Activated CD8-positive, alpha-beta memory T cell treated with anti-CD3 and anti-CD28 coated beads for 36 hours (primary cell): ENCODE measurements around the gene MMP24OS. TPM values are rescaled to one million over a fixed set of nuclear protein-coding genes. Genes with fewer than 3 reads are reported as not detected.

Experiments used
- CTCF ChIA-PET: fragments of 350-600 bp; sonication (Branson Sonifier 250); formaldehyde crosslinking; loops from one replicate; lab custom pipeline; 2021; ENCODE audit warnings: antibody characterized with exemption; lab: Charles Lee
- POLR2A ChIA-PET: fragments of 350-600 bp; sonication (Branson Sonifier 250); formaldehyde crosslinking; loops from one replicate; lab custom pipeline; 2021; ENCODE audit warnings: antibody characterized with exemption; lab: Charles Lee
- total RNA-seq, 2 experiments: library from RNA; stranded (reverse); gene quantifications; one replicate each; pipeline ENCODE4 v1.2.3, GENCODE V29; 2021

MMP24OS gene
- total RNA-seq, 2 experiments from 2014 or later = 28.4 to 29.9 TPM

GRCh38 chr20:35311409-35311808 is 33.5 kb upstream of the MMP24OS start:
- CTCF ChIA-PET = interaction anchor here (1.1 to 3.8 kb wide), 2 partner anchors 10 to 18 kb away, joined by 4 to 13 read pairs; no protein-coding TSS in a partner anchor
- POLR2A ChIA-PET = interaction anchor here (0.6 kb wide), 1 partner anchor 226 kb away, joined by 3 read pairs; no protein-coding TSS in a partner anchor

GRCh38 chr20:35307666-35308653 is 30.0 kb upstream of the MMP24OS start:
- ChIA-PET POLR2A (no interaction called here), CTCF (interaction anchor here (0.7 to 3.8 kb wide), 4 partner anchors 7 to 24 kb away, joined by 3 to 13 read pairs (median 4); no protein-coding TSS in a partner anchor)

DNA sequence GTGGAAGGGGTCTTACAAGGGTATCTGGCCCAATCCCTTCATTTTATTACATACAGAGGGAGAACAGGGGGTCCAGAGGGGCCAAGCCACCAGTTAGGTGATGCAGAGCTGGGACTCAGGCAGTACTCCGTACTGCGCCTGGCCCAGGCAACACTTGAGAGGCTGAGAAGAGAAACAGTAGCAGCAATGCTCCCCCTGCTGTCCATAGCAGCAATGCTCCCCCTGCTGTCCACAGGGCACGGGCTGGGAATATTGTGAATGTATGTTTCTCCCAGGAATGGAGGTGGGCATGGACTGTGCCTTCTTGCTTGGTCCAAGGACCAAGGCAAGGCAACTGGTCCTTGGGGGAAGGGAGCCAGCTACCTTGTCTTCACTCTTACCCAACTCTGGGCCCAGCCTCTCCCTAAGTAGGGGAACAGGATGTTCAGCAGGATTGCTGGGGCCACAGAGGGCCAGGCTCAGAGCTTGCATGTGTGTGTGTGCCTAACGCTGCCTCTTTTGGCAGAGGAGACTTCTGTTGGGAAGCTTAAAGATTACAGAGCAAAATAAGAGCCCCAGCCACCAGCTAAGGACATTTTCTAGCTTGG is 29.1 kb upstream of the MMP24OS start:
- POLR2A ChIA-PET = no interaction called here

DNA sequence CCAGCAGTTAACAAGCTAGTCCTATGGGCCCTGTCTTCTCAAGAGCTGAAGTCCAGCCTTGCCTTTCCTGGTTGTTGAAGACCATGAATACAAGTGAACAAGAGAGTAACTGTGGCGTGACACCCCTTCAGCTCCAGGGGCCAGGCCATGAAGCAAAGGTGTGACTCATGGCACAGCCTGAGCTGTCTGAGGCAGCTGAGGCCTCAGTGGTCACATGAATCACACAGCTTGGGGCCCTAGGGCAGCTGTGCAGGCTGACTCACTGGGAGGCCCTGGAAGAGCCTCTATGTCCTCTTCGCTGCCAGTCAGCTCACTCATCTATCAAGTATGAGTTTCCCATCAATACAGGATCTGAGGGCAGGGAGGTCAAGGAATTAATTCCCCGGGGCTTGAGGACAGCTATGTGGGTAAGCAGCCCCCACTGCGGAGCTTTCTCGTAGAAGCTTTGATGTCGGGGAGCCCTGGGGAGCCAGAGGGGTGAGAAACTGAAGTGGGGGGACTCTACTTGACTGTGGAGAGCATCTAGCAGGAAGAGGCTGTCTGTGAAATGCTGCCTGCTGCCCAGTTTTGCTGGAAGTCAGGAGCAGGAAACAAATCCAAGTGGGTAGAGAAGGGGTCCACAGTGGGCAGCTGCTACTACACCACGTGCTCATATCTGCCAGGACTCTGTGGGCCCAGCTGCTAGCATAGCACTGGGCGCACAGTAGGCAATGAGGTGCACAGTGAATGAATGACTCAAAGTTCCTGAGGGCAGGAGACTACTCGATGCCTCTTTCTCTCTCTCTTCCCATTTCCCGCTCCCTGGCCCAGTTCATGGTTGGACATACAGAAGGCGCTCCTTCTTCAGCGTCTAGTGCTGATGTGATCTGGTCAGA is 28.0 kb upstream of the MMP24OS start:
- CTCF ChIA-PET = interaction anchor here (0.6 to 3.6 kb wide), 15 partner anchors 9 to 403 kb away, joined by 3 to 37 read pairs (median 4); partner anchors contain the start of gene CEP250
- POLR2A ChIA-PET = interaction anchor here (0.5 to 1.1 kb wide), 6 partner anchors 21 to 77 kb away, joined by 3 to 7 read pairs (median 4); partner anchors contain the start of gene EIF6

More for the DNA sequence above, 29.1 kb upstream of the MMP24OS start:
- CTCF ChIA-PET = interaction anchor here (0.6 to 1.5 kb wide), 6 partner anchors 8 to 404 kb away, joined by 3 to 4 read pairs (median 4); no protein-coding TSS in a partner anchor

DNA sequence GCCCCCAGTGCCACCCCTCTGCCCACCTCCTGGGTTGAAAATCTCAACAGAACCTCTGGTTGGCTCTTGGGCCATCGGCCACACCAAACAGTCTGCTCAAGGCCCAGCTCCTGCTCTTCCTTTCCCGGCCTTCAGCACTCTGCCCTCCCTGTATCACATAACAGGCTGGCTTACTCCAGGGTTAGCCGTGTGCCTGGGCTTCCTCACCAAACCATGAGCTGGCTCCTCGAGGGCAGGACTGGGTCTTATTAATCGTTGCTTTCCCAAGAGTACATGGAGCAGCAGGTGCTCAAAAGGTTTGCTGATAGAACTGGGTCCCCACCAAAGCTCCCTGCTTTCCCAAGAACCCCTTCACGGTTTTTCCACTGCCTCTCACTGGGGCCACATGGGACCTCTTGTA is 27.0 kb upstream of the MMP24OS start:
- ChIA-PET CTCF (interaction anchor here (0.6 to 3.6 kb wide), 18 partner anchors 10 to 209 kb away, joined by 3 to 37 read pairs (median 4); partner anchors contain the start of genes CEP250 and MMP24OS), POLR2A (interaction anchor here (0.5 to 1.1 kb wide), 5 partner anchors 20 to 41 kb away, joined by 3 to 7 read pairs (median 3); partner anchors contain the start of gene EIF6)

DNA sequence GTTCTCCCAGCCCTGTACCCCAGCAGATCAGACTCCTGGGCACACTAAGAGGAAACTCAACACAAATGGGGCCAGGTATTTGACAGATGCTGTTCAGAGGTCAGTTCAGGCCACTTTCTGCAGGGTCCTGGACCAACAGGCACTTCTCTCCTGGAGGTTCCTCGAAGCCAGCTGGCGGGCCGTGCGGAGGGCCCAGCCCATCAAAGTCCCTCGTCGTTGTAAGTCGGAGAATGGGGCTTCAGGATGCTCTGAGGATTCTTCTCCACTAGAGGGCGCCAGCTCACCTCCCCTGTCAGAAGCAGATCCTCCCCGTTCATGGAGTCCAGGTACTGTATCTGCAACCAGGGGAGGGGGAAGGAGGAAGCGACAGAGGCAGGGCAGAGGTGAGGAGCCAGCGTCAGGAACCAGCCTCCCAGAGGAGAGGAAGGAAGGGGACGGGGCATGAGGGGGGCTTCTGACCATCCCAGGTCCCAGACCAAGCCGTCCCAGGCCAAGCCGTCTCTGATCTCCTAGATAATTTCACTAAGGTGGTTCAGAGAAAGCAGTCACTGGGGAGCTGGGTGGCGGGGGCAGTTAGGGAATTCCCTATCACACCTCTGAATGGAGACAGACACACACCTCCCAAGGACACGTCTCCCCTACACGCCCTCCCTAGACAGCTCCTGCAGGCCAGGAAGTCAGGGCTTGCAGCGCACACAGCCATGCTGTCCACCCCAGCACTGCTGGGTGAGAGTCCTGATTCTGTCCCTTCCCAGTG is 26.0 kb upstream of the MMP24OS start:
- CTCF ChIA-PET = interaction anchor here (0.6 to 3.6 kb wide), 31 partner anchors 11 to 188 kb away, joined by 3 to 37 read pairs (median 4); partner anchors contain the start of genes EIF6 and MMP24OS
- POLR2A ChIA-PET = interaction anchor here (0.5 to 0.9 kb wide), 2 partner anchors 117 to 138 kb away, joined by 3 to 6 read pairs; no protein-coding TSS in a partner anchor

GRCh38 chr20:35303382-35303734 is 25.4 kb upstream of the MMP24OS start:
- ChIA-PET CTCF (interaction anchor here (0.7 to 3.6 kb wide), 20 partner anchors 12 to 154 kb away, joined by 3 to 37 read pairs (median 6); partner anchors contain the start of gene EIF6), POLR2A (interaction anchor here (0.5 to 0.9 kb wide), 2 partner anchors 118 to 139 kb away, joined by 3 to 6 read pairs; no protein-coding TSS in a partner anchor)

DNA sequence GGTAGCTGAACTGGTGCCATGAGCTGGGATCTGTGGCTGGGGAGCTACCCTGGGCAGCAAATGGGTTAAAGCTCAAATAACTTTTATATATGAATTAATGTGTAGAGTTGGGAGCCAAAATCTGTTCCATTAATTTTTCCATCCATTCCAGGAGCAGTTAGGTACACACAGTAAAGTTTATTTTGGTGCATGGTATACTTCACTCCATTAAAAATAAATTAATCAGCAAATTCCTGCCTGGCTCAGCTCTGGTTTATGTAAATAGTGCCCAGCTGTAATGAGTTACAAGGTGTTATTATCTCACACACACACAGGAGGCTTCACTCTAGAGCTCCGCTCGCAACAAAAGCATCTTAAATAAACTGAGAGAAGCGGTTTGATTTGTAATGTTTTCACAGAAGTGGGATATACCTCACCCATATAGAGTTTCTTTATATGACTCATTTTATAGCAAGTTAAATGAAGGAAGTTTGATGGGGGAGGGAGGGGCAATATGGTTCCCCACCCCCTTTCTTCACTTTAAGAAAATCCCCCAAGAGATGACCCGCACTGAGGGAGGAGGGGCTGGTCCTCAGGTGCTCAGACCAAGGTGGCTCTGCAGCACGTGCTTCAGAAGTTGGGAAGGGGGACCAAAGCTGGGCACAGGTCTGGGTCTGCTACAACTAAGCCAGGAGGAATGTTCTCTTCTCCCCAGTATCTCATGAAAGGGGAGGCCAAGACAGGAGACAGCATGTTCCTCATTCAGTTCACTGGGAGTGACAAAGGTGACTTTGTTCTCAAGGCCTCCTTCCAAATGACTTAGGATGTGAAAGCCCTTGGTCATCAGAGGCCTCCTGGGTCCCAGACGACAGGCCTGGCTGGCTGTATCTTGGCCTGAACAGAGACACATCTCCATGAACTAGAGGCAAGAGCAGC is 24.8 kb upstream of the MMP24OS start:
- CTCF ChIA-PET = interaction anchor here (0.5 to 3.6 kb wide), 17 partner anchors 12 to 212 kb away, joined by 3 to 37 read pairs (median 4); partner anchors contain the start of gene CEP250
- POLR2A ChIA-PET = interaction anchor here (0.6 kb wide), 1 partner anchor 206 kb away, joined by 3 read pairs; no protein-coding TSS in a partner anchor

DNA sequence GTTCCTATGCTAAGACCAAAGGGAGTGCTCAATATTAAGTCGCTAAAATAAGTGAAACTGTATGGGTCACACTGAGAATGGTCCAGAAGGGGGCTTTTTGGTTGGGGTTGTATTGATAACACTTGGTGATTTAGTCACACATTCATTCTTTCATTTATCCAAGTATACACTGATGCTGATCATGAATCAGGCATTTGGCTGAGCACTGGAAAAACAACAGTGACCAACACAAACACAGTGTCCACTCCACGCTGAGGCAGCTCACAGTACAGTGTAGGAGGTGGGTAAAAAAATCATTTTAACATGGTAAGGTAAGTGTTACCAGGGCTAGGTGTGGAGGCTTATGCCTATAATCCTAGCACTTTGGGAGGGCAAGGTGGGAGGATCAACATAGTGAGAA is 23.5 kb upstream of the MMP24OS start:
- POLR2A ChIA-PET = no interaction called here
- CTCF ChIA-PET = interaction anchor here (0.6 to 3.5 kb wide), 5 partner anchors 28 to 154 kb away, joined by 3 to 27 read pairs (median 3); partner anchors contain the start of gene CEP250

DNA sequence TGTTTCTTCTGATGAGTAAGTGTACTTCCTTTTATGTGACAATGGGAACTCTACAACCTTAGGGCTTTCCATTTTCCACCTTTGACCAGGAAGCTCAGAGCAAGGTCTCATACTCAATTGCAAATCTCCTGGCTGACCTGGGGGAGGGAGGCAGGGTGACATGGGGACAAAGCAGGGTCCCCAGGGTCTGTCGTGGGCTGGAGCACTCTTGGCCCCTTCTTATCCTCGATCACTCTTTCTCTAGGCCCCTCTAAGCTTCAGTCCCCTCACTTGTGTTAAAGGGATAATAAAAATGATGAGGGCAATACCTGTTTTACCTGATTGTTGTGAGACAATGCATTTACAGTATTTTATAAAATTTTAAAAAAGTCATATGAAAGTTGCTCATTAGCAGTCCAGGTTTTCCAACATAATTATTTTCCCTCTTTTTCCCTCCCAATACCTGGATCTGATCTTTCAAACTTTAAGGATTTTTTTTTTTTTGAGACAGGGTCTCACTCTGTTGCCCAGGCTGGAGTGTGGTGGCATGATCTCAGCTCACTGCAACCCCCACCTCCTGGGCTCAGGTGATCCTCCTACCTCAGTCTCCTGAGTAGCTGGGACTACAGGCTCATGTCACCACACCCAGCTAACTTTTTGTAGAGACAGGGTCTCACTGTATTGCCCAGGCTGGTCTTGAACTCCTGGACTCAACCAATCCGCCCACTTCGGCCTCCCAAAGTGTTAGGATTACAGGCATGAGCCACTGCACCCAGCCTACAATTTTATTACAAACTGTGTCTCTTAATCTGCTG is 22.7 kb upstream of the MMP24OS start:
- ChIA-PET POLR2A (no interaction called here), CTCF (interaction anchor here (0.6 to 0.9 kb wide), 2 partner anchors 29 to 139 kb away, joined by 3 to 4 read pairs; no protein-coding TSS in a partner anchor)

DNA sequence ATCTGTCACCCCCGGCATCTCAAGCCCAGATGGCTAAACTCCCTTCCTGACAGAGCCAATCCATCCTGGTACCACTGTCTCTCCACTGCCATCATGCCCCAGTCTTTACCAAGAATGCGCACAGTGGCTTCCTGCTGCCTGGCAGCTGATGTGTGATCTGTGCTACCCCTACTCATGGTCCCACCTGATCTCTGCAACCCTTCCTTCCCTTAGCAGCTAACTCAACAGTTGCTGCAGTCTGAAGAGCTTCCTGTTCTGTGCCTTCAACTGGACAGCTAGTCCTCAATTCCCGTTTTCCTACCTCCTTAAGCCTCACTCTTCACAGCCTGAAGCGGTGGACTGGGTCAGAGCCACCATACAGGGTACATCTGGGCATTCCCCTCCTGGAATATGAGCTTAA is 21.9 kb upstream of the MMP24OS start:
- CTCF ChIA-PET = interaction anchor here (0.9 kb wide), 1 partner anchor 30 kb away, joined by 4 read pairs; no protein-coding TSS in a partner anchor
- POLR2A ChIA-PET = no interaction called here

GRCh38 chr20:35298264-35298663 is 20.3 kb upstream of the MMP24OS start:
- CTCF ChIA-PET = no interaction called here
- POLR2A ChIA-PET = no interaction called here

DNA sequence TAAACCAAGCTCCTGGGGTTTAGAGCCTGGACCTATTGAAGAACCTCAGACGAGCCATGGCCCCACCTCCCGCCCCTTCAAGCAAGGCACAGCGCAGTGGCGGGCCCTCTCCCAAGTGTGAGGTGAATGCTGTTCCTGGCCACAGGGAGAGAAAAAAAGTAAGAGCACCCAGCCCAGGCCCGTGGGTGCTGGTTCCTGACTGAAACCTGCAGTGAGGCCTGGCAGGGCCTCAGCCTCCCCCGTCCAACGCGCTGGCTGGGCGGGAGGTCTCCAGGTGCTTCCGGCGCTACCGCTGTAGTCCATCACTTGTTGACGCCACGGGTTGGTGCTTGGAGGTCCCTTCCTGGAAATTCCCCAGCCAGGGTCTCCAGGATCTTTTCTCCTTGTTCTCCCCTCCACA is 19.8 kb upstream of the MMP24OS start:
- ChIA-PET POLR2A (no interaction called here), CTCF (no interaction called here)

- CTCF ChIA-PET = no interaction called here
- POLR2A ChIA-PET = no interaction called here
Measured at GRCh38 chr20:35297155-35297554, 19.2 kb upstream of the MMP24OS start.

GRCh38 chr20:35296101-35296554 is 18.2 kb upstream of the MMP24OS start:
- ChIA-PET CTCF (no interaction called here), POLR2A (no interaction called here)
